HG02610 (cell line): ENCODE measurements around the gene KRTCAP2.
"Not testable (repeated sequence)": the region's sequence is repeated elsewhere in the genome, so short reads cannot be mapped to it uniquely, and the experiment has no call there.

ENCODE experiments used
- ATAC-seq: cut with Tn5 transposase; IDR thresholded peaks from one replicate; pipeline ENCODE4 v1.9.1; 2021; ENCODE audit warnings: mild to moderate bottlenecking, moderate library complexity; ENCODE audit not compliant: unreplicated experiment

Gene KRTCAP2

DNA sequence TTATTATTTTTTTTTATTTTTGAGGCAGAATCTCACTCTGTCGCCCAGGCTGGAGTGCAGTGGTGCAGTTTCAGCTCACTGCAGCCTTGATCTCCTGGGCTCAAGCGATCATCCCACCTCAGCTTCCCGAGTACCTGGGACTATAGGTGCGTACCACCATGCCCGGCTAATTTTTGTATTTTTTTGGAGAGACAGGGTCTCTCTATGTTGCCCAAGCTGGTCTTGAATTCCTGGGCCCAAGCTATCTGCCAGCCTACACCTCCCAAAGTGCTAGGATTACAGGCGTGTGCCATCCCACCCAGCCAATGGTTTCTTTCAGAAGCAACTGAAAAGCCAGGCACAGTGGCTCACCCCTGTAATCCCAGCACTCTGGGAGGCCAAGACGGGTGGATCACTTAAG, 2.3 kb downstream of the KRTCAP2 start:
- ATAC-seq, result no peak

DNA sequence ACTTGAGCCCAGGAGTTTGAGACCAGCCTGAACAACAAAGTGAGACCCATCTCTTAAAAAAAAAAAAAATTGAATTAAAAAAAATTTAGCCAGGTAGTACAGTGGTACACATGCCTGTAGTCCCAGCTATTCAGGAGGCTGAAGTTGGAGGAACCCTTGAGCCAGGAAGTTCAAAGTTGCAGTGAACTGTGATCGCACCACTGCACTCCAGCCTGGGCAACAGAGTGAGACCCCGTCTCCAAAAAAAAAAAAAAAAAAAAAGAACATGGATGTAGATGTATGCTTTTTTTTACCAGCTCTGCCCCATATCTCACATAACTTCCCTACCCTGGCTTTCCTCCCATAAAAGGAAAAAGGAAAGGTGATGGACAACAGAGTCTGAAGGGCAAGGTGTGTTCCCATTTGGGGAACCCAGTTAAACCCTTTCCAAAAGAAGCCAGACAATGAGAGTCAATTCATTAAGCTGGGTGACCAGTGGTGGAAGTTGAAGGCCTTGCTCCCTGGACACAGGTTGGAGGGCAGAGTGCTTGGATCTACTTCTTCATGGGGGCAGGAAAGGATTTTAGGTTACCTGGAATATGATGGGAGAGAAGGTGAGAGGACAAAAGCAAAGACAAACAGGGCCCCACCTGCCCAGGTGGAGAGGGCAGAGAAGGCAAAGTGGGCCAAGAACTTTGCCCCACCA, 2.9 kb downstream of the KRTCAP2 start:
- ATAC-seq, result no peak

DNA sequence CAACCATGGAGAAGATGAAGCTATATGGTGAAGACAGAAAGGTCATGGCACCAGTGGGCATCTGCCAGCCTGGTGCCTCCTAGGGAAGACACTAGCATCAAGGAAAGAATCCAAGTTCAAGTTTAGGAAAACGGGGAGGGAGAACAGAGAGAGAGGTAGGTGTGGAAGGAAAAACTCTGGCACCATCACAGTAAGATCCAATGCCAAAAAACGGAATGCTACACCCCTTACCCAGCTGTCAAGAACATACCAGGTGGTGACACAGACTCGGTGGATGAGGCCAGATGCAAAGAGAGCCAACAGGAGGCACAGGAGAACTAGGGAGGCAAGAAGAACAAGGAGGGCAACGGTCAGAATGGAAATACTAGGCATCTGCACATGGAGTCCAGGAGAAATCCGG, 3.6 kb downstream of the KRTCAP2 start:
- no peak for ATAC-seq

DNA sequence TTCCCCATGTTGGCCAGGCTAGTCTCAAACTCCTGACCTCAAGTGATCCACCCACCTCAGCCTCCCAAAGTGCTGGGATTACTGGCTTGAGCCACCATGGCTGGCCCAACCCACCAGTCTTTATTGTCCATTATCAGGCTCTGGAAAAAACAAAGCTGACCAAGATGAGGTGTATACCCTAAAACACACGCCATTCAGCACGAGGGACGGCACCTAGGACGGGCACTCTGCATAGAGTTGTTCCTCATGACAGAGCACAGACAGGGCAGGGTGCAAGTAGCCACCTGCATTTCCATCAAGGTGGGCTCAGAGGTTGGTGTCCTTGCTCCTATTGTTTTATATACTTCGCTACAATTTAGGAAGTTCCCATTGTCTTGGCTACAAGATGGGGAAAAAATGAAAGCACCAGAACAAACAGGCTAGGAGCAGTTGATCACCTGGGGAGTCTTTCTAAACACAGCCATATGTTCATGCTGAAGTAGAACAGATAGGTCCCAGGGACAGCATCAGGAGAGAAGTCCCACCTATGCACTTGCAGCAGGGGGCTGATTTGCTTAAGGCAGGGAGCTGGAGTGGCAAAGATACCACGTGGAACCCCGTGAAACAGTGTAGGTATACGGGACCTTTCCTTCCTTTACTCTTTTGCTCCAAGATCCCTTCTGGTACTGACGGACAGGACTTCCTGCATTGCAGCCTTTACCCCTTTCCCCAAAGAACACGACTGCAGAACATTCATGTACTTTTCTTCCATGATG, 4.5 kb downstream of the KRTCAP2 start:
- no peak for ATAC-seq

DNA sequence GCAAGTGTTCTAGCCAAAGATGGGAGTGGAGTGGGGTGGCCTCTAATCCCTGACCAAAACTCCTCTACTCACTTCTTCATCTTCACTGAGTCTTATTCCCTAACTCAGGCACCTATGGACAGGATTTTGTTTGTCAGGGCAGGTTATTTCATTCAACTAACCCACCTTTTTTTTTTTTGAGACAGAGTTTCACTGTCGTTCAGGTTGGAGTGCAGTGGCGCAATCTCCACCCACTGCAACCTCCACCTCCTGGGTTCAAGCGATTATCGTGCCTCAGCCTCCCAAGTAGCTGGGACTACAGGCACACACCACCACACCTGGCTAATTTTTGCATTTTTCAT, 5.0 kb downstream of the KRTCAP2 start:
- ATAC-seq, result not testable (repeated sequence)

DNA sequence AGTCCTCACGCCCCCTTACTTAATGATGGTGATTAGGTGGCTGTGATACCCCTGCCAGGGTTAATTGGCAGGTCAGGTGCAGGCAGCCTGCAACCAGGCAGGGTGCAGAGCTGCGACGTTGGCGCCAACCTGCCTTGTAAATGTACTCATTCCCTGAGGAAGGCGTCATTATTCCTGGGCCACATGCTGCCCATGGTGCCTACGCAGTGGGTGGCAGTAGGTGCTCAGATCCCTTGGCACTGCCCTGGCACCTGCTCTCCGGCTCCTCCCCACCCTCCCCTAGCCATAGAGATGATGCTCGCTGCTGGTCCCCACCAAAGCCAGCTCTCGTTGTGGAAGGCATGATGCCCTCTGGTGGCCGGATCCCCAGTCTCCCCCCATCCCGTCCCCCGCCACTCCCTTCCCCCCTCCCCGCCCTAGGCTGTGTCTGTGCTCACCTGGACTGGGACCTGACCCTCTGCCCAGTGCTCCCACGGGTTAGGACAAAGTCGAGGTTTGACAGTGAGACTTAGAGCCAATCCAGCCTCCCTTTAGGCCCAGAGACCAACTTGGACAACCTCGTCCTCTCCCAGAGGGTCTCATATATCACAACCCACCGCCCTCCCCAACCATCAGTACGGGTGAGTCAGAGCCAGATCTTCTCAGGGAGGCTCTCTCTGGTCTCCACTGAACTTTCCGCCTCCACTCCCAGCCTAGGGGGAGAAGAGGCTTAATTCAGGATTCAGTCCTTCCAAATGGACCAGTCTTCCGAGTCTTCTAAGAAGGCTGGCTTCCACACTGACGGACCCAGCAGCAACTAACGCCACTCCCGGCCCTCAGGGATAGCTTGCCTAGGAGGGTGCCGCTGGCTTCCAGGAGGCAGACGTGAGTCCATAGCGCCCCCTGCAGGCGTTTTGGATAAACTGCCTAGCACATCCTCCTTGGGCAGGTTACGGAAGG, 5.7 kb downstream of the KRTCAP2 start:
- ATAC-seq, result no peak

DNA sequence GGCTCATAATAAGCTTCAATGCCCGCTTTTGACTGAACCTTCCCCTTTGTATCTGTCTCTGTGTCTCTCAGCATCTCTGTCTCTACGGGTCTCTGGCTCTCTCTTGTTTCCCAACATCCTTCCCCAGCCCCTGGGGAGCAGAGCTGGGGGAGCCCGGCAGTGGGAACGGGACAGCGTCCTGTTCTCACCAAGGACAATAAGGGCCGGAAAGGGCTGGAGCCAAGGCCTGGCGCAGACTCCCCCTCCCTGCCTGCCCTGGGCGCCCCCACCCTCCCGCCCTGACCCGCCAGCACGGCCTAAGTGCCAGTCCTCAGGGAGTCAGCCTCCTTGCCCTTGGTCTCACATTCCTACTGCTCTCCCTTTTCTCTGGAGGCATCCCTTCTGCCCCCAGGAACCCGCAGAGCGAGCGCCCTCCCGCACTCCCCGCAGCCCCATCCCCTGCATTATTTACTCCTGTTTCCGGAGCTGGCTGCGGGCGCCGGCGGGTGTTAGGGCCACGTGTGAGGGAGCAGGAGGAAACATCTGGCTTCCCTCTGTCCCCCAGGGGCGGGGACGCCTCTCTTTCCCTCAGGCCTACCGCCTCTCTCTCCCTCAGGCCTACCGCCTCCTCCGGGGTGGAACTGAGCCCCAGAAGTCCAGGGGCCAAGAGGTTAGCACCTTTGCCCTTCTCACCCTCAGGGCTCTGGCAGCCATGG, 6.5 kb downstream of the KRTCAP2 start:
- ATAC-seq, result no peak

DNA sequence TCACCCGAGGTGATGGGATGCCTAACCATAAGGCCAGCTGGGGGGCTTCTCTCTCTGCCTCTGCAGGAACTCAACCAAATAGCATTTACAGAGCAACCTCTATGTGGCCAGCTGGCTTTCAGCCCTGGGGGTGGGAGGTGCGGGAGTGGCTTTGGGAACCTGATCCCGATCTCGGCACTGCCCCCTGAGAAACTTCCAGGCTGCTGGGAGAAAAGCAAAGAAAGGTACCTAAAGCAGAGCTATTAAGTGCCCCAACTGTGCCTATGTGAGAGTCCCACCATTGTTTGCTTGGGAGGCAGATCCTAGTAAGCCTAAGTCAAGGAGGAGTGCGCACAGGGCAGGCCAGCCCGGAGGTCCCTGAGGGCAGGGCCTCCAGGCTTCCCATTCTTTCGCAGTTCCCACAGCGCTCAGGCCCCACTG, 7.0 kb downstream of the KRTCAP2 start:
- no peak for ATAC-seq

DNA sequence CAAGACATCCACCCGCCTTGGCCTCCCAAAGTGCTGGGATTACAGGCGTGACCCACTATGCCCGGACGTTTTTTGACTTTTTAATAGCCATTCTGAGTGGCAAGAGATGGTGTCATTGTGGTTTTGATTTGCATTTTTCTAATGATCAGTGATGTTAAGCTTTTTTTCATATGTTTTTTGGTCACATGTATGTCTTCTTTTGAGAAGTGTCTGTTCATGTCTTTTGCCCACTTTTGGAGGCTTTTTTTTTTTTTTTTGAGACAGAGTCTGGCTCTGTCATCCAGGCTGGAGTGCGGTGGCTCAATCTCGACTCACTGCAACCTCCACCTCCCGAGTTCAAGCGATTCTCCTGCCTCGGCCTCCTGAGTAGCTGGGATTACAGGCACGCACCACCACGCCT, 8.5 kb downstream of the KRTCAP2 start:
- not testable (repeated sequence) for ATAC-seq

DNA sequence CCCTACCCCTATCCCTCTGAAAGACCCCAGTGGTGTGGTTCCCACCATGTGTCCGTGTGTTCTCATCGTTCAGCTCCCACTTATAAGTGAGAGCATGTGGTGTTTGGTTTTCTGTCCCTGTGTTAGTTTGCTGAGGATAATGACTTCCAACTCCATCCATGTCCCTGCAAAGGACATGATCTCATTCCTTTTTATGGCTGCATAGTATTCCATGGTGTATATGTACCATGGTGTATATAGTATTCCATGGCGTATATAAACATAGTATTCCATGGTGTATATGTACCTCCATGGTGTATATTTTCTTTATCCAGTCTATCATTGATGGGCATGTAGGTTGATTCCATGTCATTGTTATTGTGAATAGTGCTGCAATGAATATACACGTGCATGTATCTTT, 9.3 kb downstream of the KRTCAP2 start:
- ATAC-seq, result not testable (repeated sequence)

DNA sequence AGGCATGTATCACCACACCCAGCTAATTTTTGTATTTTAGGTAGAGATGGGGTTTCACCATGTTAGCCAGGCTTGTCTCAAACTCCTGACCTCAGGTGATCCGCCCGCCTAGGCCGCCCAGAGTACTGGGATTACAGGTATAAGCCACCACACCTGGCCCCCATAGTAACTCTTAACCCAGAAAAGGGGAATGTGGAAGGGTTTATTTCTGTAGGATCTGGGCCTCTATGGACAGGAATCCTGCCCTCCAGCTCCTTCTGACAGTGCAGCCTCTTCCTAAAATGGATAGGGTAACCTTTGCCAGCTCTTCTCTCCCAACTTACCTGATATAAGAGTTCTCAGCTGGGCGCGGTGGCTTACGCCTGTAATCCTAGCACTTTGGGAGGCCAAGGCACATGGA, 10.5 kb downstream of the KRTCAP2 start:
- ATAC-seq, result not testable (repeated sequence)

DNA sequence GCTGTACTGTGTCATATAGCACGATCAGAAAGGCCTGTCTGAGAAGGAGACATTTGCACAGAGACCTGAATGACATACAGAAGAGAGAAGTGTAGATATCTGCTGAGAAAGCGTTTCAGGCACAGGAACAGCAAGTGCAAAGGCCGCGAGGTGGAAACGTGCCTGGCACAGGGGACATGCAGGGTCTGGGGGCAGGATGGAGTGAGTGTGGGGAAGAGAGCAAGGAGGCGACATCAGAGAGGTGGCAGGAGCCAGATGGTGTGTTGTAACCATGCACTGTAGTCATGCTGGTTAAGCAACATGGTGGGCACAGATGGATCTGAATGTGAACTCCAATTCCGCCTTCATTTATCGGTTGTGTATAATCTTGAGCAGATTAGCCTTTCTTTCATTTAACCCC, 13.0 kb downstream of the KRTCAP2 start:
- no peak for ATAC-seq

DNA sequence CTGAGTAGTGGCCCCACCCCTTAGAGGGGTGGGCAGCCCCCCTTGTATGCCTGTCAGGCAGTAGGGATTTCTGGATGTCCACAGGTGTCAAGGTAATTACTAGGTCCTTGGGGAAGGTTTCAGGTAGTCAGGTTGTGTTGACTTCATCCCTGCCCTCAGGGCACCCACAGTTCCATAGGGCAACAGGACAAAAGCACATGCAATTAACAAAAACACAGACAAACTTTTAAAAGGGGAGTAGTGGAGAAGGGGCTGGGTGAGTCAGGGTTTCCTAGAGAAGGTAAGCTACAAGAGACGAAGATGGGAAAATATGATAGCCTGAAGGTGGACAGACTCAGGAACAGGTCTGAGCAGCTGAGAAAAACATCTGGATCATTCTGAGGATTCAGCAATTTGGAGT, 14.1 kb downstream of the KRTCAP2 start:
- no peak for ATAC-seq

DNA sequence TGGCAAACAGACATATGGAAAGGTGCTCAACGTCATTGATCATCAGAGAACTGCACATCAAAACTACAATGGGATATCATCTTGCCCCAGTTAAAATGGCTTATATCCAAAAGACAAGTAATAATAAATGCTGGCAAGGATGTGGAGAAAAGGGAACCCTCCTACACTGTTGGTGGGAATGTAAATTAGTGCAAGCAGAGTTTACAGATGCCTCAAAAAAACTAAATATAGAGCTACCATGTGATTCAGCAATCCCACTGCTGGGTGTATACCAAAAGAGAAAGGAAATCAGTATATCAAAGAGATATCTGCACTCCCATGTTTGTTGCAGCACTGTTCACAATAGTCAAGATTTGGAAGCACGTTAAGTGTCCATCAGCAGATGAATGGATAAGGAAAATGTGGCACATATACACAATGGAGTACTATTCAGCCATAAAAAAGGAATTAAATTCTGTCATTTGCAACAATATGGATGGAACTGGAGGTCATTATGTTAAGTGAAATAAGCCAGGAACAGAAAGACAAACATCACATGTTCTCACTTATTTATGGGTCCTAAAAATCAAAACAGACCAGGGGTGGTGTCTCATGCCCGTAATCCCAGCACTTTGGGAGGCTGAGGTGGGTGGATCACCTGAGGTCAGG, 17.0 kb downstream of the KRTCAP2 start:
- not testable (repeated sequence) for ATAC-seq

DNA sequence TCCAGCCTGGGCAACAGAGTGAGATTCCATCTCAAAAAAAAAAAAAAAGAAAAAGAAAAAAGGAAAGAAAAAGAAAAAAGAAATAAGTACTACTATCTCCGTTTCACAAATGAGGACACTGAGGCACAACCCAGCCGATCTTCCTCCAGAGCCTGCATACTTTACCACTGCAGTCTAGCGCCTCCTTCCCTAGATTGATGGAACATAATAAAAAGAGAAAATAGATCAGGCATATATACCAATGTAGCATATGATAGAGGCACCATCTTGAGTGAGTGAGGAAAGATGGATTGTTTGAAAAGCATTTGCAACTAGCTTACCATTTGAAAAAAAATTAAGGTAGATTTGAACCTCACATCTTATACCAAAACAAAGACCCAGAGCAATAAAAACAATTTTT, 27.6 kb downstream of the KRTCAP2 start:
- no peak for ATAC-seq

DNA sequence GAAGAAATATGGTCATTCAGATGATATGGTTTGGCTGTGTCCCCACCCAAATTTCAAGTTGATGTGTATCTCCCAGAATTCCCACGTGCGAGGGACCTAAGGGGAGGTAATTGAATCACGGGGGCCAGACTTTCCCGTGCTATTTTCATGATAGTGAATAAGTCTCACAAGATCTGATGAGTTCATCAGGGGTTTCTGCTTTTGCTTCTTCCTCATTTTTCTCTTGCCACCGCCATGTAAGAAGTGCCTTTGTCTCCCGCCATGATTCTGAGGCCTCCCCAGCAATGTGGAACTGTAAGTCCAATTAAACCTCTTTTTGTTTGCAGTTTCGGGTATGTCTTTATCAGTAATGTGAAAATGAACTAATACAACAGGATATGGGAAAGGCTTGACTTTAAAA, 31.4 kb downstream of the KRTCAP2 start:
- no peak for ATAC-seq

DNA sequence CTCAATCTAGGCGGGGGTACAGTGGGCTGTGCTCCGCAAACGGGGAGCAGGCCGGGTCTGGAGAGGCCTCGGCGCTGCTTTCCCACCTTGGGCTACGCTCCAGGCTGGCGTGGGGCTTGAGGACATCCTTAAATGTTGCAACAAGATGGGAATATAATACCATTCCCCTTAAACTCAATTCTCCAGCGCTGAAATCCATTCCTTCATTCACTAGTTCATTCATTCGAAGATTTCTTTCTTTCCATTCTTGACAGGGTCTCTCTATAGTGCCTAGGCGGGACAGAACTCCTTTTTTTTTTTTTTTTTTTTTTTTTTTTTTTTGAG, 32.5 kb downstream of the KRTCAP2 start:
- no peak for ATAC-seq

DNA sequence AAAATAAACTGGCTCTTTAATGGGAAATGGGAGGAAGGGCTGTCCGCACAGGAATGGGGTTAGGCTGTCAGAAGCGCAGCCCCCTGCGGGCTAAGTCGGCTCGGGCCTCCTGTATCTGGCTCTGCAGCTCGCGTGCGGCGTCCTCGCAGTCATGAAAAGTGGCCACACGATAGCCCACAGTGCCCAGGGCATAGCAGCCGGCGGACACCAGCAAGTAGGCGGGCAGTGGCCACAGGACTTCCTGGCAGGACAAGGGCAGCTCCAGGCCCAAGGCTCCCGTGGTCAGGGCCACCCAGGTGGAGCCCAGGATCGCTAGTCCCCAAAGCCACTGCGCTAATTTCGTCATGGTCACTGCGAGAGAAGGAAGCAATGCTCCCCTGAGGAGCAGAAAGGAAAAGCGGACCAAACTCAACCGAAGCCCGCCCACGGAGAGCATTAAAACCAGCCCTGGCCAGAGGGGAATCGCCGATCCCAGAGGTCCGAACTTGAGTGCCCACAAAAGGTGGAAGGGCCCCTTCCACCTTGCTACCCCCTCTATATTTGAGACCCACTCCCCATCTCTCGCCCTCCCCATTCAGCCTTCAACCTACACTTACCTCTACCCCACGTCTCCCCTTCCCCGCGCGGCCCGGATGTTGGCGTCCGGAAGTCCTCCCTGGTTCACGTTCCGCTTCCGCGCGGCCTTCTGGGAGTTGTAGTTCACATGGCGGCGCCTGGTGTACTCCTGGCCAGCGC, 33.0 kb downstream of the KRTCAP2 start, which contains the start of gene DPM3:
DPM3 (minus strand) TSS at position 637 of the 735 bp plus-strand sequence; CDS start at position 346, 291 bp downstream.
- ATAC-seq, result peak; percentile 70

DNA sequence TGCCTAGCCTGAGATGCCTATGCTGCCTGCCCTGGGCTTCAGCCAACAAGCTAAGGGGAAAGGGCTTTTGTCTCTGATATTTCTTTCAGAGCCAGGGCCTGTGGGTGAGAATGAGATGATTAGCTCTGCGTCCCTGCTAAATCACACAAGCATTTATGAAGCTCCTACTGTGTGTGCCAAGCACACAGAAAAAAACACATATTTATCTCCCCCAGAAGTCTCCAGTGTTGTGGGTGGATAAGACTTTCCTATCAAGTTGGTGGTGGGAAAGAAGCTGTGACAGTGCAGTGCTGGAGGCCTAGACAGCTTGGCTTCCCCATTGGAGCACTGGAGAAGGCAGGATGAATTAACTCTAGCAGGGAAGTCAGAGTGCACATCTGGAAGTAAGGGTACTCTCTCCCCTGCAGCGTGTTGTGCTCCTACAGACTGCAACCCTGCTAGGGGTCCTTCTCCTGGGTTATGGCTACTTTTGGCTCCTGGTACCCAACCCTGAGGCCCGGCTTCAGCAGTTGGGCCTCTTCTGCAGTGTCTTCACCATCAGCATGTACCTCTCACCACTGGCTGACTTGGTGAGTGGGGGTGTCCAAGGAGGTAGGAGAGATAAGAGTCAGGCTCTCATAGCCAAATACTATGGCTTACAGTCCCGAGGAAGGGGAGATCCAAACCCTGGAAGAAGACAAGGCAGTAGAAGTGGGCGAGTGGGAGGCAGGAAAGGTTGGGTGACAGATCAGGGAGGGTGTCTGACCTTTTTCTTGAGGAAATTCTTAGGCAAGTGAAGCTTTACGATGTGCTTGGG, 35.8 kb downstream of the KRTCAP2 start:
- no peak for ATAC-seq
